SH-SY5Y (cell line): ENCODE results near the gene P4HA2.

Experiments
- GATA2 ChIP-seq: IDR thresholded peaks from 2 replicates; pipeline ENCODE4 v1.6.1; 2011; ENCODE audit warnings: mild to moderate bottlenecking, low read depth, low read length
- GATA3 ChIP-seq: IDR thresholded peaks from 2 replicates; pipeline ENCODE4 v1.6.1; 2011; ENCODE audit warnings: low read depth, mild to moderate bottlenecking, low read length, moderate library complexity

DNA sequence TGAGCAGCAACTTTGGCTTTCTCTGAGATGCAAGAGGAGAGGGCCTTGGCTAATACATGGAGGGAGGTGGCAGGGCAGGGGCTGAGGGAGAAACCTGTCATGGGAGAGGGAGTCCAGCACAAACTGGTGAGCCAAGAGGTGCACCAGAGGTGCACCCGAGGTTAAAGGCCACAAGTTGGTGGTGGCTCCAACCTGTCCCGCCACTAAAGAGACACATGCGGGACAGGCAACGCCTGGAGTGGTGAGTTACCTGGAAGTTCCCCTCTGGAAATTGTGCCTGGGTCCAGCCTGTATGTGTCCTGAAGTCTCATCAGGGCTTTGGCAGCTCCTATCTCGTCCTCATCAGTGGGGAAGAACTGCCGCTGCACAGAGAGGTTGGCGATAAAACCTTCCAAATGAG, 14.0 kb downstream of the P4HA2 start:
- TF ChIP-seq GATA2, result no peak
- TF ChIP-seq GATA3, result no peak
